Testis (tissue), 3 donors: ENCODE results near the gene VIL1. TPM values are rescaled to one million over a fixed set of nuclear protein-coding genes. Genes with fewer than 3 reads are reported as not detected.

Experiments
- DNase-seq: peaks from one replicate; pipeline ENCODE4 v3.0.0-alpha.2; 2019
- H3K27ac ChIP-seq, 2 donors: fragments of 200-600 bp; sonication (generic); one replicate each; pipeline ENCODE4 v1.5.1; 2019
- H3K27me3 ChIP-seq: fragments of 200-600 bp; sonication (generic); one replicate; pipeline ENCODE4 v1.5.1; 2019
- H3K36me3 ChIP-seq: fragments of 200-600 bp; sonication (generic); one replicate; pipeline ENCODE4 v1.5.1; 2017; ENCODE audit warnings: low read depth; ENCODE audit errors: missing control alignments
- H3K4me1 ChIP-seq: fragments of 200-600 bp; sonication (generic); one replicate; pipeline ENCODE4 v1.5.1; 2019
- H3K4me3 ChIP-seq, 2 donors: fragments of 200-600 bp; sonication (generic); one replicate each; pipeline ENCODE4 v1.5.1; 2017 to 2019
- H3K9me3 ChIP-seq: fragments of 200-600 bp; sonication (generic); one replicate; pipeline ENCODE4 v1.5.1; 2017
- POLR2A ChIP-seq: fragments of 450-650 bp; IDR thresholded peaks from one replicate; pipeline ENCODE4 v1.6.1; 2017; ENCODE audit warnings: antibody characterized with exemption, mild to moderate bottlenecking, moderate library complexity
- WGBS, 2 donors: methylation state at CpG; one replicate each; pipeline ENCODE4 v1.1.5; 2018; 5-methylcytosine and 5-hydroxymethylcytosine counted together
- intact Hi-C: fragments of 100-400 bp; cut with DNase I; formaldehyde crosslinking; loops from one replicate; pipeline ENCODE4 v1.15.1; 2023; ENCODE audit warnings: low total_unique reads
- polyA plus RNA-seq: library from polyadenylated mRNA; stranded (reverse); fragments of 350-450 nt; fragmentation: Illumina TruSeq; extraction: RNeasy Lipid Tissue Mini Kit (QIAGEN cat#74804); gene quantifications from one replicate; pipeline ENCODE4 v1.2.3, GENCODE V29; 2014; ENCODE audit warnings: low read depth, low replicate concordance; ENCODE audit not compliant: insufficient read depth
- total RNA-seq, 2 donors: library from RNA; depleted of rRNA; stranded (reverse); fragments of >200 nt; gene quantifications; one replicate each; pipeline ENCODE4 v1.2.3, GENCODE V29; 2016
- TF ChIP-seq, protein P1 (sequence below), 3 experiments: fragments of 450-650 bp in 2 of 3; fragments of 200-600 bp in 1 of 3; sonication (generic) in 1 of 3; IDR thresholded peaks; one replicate each; pipeline ENCODE4 v1.5.1; 2016 to 2019; ENCODE audit warnings: antibody characterized with exemption in 3 of 3, mild to moderate bottlenecking in 2 of 3, moderate library complexity in 1 of 3

Gene VIL1
- total and polyA plus RNA-seq, 3 donors from 2014 or later: 0.50 to 1.6 (median 0.71) TPM

DNA sequence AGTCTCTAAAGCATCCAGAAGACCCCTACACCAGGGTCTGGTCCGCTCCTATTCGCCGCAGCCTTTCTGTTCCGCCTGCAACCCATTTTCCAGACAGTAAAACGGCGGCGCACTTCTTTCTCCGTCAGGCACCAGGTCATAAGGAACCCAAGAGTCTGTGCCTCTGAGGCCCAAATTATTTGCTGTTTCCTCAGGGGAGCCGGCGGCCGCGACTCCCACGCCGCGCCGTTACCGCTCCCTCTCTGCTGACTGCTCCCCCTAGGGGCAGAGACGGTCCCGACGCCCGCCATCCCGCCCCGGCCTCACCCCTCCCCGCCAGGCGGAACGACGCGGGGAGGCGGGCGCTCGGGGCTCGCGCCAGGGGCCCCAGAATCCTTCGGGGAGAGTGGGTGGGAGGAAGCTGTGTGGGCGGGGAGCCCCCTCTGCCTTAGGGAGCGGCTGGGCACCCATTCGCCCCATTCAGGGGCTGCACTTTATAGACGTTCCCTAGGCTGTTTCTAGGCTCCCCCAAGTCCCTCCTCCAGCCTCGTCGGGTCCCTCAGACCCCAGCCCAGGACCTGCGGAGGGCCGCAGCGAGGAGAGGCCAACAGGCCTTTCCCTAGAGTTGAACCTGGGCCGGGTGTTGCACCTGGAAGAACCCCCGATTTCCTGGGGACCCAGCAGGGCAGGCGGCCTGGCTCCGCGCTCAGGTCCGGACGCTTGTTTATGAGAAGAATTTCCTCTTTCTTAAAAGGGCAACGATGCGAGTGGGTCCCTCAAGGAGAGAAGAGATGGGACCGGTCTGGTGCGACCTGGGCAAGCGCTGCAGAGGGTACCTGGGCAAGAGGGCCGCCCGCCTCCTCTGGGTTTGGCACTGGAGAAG, 22.9 kb upstream of the VIL1 start:
- peaks cover 22% of the 10 kb centered on the region for H3K4me1 ChIP-seq
- WGBS, 2 donors: 0 to 1% methylated on average over 17 to 50 of the region's 57 CpGs
- H3K36me3 ChIP-seq: no peaks in the 10 kb centered on the region
- no peak for TF ChIP-seq POLR2A
- TF ChIP-seq, protein P1, sequence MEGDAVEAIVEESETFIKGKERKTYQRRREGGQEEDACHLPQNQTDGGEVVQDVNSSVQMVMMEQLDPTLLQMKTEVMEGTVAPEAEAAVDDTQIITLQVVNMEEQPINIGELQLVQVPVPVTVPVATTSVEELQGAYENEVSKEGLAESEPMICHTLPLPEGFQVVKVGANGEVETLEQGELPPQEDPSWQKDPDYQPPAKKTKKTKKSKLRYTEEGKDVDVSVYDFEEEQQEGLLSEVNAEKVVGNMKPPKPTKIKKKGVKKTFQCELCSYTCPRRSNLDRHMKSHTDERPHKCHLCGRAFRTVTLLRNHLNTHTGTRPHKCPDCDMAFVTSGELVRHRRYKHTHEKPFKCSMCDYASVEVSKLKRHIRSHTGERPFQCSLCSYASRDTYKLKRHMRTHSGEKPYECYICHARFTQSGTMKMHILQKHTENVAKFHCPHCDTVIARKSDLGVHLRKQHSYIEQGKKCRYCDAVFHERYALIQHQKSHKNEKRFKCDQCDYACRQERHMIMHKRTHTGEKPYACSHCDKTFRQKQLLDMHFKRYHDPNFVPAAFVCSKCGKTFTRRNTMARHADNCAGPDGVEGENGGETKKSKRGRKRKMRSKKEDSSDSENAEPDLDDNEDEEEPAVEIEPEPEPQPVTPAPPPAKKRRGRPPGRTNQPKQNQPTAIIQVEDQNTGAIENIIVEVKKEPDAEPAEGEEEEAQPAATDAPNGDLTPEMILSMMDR (IDR thresholded peaks at IDR 0.05): peak; percentile 88 to 95 (median 94)
- H3K9me3 ChIP-seq: no peaks in the 10 kb centered on the region
- H3K4me3 ChIP-seq: peak overlapping the region; percentile 97 to 99
- H3K27ac ChIP-seq: peak overlapping the region; percentile 98 to 99
- DNase-seq: peak; percentile 92
- no peaks in the 10 kb centered on the region for H3K27me3 ChIP-seq
- intact Hi-C loops: loop anchor here (5.0 kb wide), 1 partner anchor 104 kb away; the partner anchor contains the start of gene TMBIM1

DNA sequence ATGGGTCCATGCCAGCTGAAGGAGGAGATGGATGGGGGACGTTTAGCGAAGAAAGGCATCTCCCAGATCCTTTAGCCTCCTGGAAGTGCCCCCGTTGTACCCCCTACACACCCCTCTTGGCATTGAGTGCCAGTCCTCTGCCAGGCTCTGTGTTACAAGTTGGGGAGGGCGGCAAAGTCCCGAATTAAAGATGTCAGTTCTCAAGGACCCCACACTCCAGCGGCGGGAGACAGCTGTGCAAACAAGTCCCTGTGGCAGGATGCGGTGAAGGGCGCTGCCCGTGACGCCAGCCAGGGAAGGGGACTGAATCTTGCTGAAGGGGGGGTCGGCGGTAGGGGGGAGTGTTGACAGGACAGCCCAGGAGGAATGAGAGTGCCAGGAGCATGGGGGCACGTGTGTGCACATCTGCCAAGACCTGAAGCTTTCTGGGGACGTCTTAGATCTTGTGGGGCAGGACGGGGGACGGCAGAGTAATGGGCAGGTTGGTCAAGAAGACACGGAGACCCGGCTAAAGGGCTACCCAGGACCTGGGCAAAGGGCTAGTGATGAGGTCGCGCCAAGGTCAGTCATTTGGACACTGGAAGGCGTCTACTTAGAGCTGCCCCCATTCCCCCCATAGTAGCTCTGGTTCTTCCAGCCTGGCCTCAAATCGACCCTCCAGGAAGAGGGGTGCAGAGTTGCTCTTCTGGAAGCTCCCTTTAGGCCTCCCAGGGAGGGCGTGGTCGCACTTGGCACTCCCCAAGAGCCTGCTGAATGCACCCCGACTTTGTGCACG, 22.0 kb upstream of the VIL1 start:
- intact Hi-C loops: loop anchor here (5.0 kb wide), 1 partner anchor 105 kb away; the partner anchor contains the start of gene TMBIM1
- WGBS, 2 donors: 2% methylated on average over 22 to 27 of the region's 27 CpGs

DNA sequence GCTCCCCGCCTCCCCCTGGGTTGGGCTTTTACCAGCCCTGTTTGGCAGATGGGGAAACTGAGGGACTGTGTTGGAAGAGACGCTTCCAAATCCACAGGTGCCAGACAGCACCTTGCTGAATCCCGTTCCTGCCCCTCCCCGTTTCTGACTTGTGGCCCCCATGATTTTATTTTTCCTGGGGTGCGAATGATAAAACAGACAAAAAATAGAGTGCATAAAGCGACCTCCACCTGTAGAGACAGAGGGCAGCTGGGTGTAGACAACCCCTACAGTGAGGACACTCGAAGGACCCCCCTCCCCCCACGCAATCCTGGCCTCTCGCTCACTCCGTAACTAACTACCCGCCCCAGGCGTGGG, 21.5 kb upstream of the VIL1 start:
- no peak for DNase-seq
- peak overlapping the region; percentile 97 to 99 for H3K4me3 ChIP-seq
- H3K4me1 ChIP-seq: peaks cover 31% of the 10 kb centered on the region
- no peaks in the 10 kb centered on the region for H3K36me3 ChIP-seq
- H3K27ac ChIP-seq: peak overlapping the region; percentile 98 to 99
- H3K27me3 ChIP-seq: no peaks in the 10 kb centered on the region
- WGBS, 2 donors: 4 to 6% methylated on average over 9 to 12 of the region's 12 CpGs
- TF ChIP-seq, protein P1 (IDR thresholded peaks at IDR 0.05): no peak
- TF ChIP-seq POLR2A: no peak
- no peaks in the 10 kb centered on the region for H3K9me3 ChIP-seq
- intact Hi-C loops: loop anchor here (5.0 kb wide), 1 partner anchor 105 kb away; the partner anchor contains the start of gene TMBIM1

More for the DNA sequence above, 22.0 kb upstream of the VIL1 start:
- Histone ChIP-seq H3K36me3 (no peaks in the 10 kb centered on the region), H3K27ac (peak overlapping the region; percentile 98 to 99), H3K4me1 (peaks cover 30% of the 10 kb centered on the region), H3K9me3 (no peaks in the 10 kb centered on the region), H3K4me3 (peak overlapping the region; percentile 97 to 99), H3K27me3 (no peaks in the 10 kb centered on the region)
- DNase-seq: peak; percentile 71
- no peak for TF ChIP-seq POLR2A
- TF ChIP-seq, protein P1 (IDR thresholded peaks at IDR 0.05): no peak

DNA sequence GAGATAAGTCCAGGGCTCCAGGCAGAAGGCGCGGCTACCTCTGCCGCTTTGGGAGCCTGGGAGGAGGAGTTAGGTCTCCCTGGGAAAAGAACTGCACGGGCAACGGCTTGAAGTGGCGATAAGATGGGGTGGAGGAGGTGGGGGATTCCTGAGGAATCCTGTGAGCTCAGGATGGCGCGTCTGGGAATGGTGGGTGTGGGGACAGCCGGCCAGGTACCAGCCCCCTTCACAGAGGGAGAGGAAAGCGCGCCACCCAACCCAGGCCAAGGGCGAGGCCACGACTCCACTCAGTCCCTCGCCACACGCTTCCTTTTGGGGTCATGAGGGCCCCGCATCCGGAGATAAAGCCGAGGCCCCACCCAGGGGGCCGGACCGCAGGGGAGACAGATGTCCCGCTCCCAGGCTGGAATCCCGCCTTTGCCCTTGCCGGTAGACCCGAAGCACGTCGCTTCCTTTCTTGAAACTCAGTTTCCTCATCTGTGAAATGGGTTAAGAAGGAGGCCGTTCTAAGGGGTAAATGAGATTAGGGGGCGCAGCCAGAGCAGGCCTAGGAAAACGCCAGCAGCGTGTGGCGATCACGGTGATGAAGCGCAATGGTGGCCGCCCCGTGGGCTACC, 21.0 kb upstream of the VIL1 start:
- WGBS, 2 donors: 1% methylated on average over 35 of the region's 35 CpGs; no CpG with 5 or more reads in 1 of the 2 donors
- no peaks in the 10 kb centered on the region for H3K36me3 ChIP-seq
- H3K27ac ChIP-seq: peak overlapping the region; percentile 98 to 99
- intact Hi-C loops: loop anchor here (5.0 kb wide), 1 partner anchor 106 kb away; the partner anchor contains the start of gene TMBIM1
- no peak for TF ChIP-seq POLR2A
- TF ChIP-seq, protein P1 (IDR thresholded peaks at IDR 0.05): no peak
- H3K27me3 ChIP-seq: no peaks in the 10 kb centered on the region
- peak; percentile 77 for DNase-seq
- H3K4me3 ChIP-seq: peak overlapping the region; percentile 97 to 99
- peaks cover 31% of the 10 kb centered on the region for H3K4me1 ChIP-seq
- H3K9me3 ChIP-seq: no peaks in the 10 kb centered on the region
